HG03565 (cell line): ENCODE results near the gene ENTREP3.

Experiments used
- ATAC-seq: cut with Tn5 transposase; IDR thresholded peaks from one replicate; pipeline ENCODE4 v1.9.1; 2021; ENCODE audit warnings: mild to moderate bottlenecking, moderate library complexity; ENCODE audit not compliant: unreplicated experiment

The ENTREP3 gene

GRCh38 chr1:155202731-155203515, 52.4 kb downstream of the ENTREP3 start:
- no peak for ATAC-seq

DNA sequence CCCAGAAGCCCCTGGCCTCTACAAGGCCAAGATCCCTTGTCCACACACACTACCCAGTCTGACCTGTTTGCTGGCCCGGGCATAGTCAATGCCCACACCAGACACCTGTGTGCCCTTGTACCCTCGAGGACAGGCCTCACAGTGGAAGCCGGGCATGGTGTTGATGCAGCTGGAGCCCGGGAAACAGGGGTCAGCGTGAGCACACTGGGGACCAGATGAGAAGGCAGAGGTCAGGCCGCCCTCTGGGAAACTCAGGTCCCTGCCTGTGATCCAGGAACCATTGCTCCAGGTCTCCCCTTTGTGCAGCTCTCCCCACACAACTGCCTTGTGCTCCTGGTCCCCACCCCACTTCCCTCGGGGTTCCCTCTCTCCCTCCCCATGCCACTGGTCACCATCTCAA, 53.1 kb downstream of the ENTREP3 start:
- no peak for ATAC-seq

DNA sequence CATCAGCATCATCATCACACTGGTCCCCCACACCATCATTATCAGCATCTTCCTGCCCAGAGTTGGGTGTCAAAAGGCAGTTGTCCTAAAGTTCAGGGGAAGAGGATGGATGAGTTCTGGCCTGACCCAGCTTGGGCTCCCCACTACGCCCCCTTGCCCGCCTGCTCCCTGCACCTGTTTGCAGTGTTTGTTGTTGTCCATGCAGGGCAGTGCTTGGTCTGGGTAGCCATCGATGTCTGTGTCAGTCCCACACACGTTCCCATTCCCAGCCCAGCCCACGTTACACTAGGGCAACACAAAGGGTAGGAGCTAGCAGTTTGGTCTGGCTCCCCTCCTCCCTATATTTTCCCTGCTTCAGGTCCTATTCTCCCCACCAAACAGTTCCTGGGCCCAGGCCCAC, 54.4 kb downstream of the ENTREP3 start:
- no peak for ATAC-seq

- ATAC-seq = no peak
Observed at GRCh38 chr1:155199792-155200191, 55.5 kb downstream of the ENTREP3 start.

DNA sequence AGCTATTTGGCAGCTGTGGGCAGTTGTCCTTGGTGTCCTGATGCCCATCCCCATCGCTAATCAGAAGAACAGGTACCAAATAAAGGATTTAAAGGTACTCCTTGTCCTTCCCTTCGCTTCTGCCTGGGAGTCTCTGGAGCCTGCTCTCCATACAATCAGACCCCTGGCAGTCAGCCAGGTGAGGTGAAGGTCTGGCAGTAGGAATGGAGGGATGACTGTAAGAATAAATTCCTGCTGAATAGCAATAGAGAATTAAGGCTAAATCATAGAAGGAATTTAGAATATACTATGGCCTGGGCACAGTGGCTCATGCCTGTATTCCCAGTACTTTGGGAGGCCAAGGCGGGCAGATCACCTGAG, 56.8 kb downstream of the ENTREP3 start:
- ATAC-seq = no peak

DNA sequence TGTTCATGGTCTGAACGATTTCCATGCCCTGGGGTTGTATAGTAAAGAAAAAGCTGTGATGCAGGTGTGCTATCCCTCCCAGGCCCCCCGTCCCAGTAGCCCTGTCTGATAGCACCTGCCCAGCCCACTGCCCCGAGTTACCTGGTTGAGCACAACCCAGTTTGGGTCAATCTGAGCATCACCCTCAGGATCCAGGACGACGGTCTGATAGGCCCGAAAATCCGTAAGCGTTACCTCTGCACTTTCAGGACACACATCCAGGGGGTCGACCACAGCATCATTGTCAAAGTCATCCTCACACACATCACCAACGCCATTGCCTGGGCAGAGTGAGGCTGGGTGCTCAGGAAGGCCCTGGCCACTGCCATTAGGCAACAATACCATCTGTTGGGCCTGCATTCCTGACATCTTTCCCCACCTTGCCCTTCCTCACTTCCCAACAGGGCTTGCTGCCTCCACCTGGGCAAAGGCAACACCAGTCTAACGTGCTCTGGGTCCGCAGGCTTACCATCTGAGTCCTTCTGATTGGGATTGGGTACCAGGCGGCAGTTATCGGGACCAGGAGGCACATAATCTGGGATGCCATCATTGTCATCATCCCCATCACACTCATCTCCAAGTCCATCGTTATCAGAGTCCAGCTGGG, 57.3 kb downstream of the ENTREP3 start:
- no peak for ATAC-seq
